ENCODE measurements around the gene TGFBR1.

The TGFBR1 gene

DNA sequence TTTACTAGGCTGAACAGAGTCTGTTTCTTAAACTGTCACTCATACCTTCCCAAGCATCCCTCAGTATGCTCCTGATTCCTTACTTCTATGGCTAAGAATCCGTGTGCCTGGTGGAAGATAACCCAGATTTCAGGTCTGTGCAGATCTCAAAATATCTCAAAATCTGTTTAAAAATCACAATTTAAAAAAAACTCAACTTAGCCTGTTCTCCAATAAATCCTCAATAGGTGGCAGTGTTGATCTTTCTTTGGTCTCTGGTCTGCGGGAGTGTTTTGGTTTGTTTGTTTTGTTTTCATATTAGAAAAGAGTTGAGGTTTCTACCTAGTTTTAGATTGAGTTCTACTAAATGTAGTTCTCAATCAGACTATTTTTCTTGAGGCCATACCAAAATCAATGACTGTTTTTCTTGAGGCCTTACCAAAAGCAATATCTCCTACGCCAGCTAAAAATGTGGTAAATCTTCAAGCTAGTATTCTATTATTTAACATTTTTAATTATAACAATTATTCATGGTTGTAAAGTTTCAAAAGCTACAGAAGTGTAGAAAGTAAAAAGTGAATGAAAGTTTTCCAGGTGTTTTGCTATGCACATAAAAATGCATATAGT is 57.9 kb downstream of the TGFBR1 start:
- in situ Hi-C loops (cut with HindIII; ENCODE audit: low sequenced_read_pairs) = no loop called here

DNA sequence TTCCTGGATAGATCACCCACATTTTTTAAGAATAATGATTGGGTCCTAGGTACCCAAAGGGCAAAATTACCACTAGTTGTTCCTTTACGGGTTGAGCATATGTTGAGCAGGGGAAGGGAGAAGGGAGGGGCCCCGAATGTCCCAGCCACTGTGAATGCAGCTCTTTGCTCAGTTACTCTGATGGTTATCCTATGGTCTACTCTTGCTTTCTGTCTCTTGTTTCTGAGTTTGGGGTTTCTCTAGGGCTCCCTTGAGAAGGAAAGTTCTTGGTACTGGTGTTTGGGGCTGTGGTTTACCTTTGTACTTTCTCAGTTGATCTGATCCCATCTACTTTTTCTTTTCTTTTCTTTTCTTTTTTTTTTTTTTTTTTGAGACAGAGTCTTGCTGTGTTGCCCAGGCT is 61.2 kb downstream of the TGFBR1 start:
- in situ Hi-C loops (cut with HindIII; ENCODE audit: low sequenced_read_pairs) = no loop called here

DNA sequence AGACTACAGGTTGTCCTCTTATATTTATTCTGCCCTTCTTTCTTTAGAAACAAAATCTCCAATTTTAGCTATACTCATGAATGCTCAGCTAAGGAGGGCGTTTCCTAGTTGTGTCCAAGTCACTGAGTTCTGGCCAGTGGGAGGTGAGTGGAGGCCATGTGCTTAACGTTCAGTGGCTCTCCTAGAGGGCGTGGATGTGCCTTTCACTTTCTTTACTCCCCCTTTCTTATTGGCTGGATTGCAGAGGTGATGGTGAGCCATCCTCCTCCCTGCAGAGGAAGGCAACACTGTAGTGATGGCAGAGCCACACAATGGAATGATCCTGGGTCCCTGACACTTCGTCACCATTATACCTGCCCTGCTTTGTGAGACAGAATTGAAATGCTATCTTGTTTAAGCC is 62.2 kb downstream of the TGFBR1 start:
- in situ Hi-C loops (cut with HindIII; ENCODE audit: low sequenced_read_pairs) = no loop called here

DNA sequence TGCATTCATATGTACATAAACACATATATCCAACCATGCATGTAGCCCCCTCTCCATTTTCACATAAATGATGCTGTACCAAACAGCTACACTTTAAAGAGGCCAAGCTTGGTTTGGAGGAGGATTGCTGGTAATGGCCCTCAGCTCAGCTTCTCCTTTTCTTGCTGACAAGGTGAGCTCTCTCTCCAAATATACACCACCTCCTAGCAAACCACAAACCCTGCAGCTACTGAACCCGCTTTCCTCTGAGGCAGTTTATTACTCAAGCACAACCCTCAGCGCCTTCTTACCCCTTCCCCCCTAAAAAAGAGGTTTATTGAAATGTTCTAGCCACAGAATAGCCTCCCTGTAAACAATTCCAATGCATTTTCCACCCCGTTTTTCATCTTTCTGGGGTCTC is 62.8 kb downstream of the TGFBR1 start:
- in situ Hi-C loops (cut with HindIII; ENCODE audit: low sequenced_read_pairs) = no loop called here

DNA sequence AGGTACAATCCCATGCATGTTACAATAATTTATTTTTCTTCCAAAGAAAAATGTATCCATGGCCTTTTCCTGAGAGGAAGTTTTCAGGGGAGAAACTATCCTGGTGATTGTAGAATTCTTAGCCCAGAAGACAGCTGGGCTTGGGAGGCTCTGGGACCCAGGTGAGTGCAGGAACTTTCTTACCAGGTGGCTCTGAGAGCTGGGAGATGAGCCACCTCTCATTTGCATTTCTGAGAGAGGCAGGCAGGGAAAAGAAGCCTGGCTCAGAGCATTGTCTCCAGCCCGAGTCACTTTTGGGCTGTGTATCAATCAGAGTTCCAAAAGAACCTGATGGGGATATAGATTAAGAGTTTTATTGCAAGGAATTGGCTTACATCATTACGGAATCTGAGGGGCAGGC is 64.2 kb downstream of the TGFBR1 start:
- in situ Hi-C loops (cut with HindIII; ENCODE audit: low sequenced_read_pairs) = no loop called here

DNA sequence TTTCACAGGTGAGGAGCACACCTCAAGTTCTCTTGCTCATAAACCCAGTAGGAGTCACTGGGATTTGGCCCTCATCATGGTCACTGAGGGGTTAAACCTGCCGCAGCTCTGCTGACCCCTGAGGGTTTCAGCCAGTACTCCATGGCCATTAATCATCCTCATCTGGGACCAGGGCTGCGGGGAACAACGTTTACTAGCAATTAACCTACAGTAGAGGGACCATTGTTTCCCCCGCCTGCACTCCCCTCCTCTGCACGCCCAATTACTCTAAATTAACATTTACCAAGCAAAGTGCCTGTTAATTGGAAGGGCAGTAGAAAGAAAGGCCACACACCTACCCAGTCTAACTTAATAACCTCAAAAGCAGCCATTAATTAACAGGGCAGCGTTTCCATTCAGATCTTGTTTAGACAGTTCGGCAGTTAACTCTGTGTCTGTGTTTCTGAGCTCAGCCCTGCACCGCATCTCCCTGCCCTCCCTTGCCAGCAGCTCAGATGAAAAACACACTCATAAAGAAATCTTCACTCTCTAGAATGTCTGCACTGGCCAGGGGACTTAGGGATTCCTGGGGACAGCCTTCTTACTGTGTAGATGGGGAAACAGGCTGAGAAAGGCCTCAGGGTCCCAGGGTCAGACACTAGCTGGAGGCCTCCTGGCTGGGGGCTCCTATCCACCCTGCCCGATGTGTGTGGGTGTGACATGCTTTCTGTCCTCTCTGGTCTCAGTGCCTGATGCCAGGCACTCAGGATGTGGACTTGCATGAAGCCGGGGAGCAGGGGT is 65.3 kb downstream of the TGFBR1 start:
- in situ Hi-C loops (cut with HindIII; ENCODE audit: low sequenced_read_pairs) = no loop called here

DNA sequence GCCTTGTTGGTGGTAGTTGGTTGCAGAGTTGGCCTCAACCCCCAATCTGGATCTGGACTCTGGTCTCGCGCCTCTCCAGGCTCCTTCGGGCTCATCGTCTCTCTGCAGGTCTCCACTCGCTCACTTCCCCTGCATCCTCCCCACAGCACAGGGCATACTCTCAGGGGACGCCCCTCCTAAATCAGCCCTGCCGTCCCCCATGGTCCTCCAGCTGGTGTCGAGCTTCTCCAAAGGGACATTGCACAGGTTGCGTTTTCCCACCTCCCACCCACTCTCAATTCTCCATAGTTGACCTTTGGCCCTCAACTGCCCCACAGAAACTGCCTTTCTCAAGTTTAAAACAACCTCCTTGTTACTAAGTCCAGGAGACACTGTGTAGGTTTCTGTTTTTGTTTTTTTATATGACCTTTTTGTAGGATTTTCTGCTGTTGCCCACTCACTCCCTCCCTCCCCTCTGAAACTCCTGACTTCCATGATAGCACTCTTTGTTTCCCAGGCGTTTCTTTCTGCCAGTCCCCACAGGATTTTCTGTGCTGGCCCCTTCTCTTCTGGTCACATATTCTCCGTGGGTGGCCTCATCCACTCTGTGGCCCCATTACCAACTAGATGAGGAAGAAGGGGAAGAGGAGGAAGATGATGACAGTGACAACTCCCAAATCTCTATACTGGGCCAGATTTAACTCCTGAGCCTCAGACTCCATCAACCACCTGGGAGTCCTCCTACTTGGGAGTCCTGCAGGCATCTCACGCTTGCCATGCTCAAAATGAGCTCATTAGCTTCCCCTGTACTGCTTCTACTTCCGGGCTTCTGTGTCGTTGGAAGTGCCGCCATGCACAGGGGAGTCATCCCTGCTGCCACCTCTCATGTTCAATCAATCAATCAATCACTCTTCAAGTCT is 66.6 kb downstream of the TGFBR1 start:
- in situ Hi-C loops (cut with HindIII; ENCODE audit: low sequenced_read_pairs) = no loop called here

DNA sequence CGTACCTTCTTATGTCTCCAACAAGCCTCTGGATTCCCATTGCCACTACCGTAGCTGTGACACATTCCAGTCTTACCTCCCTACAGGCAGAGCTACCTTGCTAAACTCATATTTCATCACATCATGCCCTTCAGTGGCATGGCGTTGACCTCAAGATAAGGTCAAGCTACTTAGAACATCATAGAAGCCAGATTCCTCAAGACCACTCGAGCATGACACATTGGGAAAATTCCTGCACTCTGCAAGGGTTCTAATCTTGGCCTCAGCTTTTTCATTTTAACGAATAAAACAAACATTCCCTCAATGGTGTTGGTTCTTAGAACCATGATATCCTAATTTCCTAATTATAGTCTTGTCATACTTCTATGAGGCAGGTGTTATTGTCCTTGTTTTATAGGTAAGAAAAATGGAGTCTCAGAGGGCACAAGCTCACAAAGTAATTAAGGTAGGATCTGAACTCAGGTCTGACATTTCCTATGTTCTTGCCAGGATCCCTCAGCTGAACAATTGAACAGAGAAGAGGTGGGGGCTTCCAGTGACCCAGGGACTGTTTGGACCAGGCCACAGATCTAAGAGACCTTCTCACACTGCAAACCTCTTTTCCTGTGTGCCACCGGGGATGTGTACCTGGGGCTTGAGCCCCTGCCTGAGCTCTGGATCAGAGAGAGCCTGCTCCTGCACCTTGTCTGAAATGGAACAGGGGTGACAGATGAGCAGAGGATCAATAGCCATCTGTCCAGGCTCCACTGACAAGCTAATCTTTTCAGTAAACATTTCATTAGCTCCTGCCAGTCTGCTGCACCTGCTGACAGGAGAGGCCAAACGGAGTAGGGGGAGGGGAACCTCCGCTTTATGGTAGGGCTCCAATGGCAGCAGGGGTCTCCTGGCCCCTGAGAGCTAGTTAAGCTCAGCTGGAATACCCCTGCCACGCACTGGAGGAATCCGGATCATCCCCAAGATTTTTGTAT is 67.5 kb downstream of the TGFBR1 start:
- in situ Hi-C loops (cut with HindIII; ENCODE audit: low sequenced_read_pairs) = no loop called here

DNA sequence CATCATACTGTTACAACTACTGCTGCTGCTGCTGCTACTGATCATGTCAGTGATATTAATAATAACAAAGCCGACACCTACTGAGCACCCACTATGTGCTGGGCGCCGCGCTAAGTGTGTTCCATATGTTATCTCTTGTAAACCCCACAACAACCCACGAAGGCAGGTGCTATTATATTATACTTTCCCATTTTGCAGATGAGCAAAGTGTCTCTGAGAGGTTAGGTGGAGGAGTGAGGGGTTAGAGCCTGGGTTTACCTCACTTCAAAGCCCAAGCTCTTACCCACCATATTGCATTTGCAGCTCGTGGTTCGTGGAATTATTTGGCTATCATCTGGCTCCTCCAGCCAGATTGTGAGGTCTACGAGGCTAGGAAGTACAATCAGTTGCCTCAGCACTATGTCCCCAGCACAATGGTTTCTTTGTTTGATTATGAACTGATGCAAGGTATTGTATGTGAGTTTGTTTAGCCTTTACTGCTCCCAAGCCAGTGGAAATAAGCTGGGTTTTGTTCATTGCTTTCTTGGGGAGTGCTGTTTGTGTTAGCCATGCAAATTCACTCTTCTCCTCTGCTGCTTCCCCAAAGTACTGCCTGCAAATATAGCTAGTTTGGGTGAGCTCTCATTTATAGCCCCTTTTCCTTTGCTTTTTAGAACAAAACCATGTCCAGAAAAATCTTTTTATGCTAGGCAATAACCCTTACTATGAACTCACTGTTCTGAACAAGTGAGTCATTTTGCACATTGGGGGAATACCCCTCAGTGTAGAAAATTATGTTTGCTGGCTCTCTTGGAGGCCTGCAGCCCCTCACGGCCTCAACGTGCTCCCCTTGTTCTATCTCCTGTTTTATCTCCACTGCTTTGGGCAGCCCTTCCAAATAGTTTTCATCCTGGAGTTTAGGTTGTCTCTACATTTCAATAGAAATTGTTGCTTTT is 68.9 kb downstream of the TGFBR1 start:
- in situ Hi-C loops (cut with HindIII; ENCODE audit: low sequenced_read_pairs) = no loop called here

DNA sequence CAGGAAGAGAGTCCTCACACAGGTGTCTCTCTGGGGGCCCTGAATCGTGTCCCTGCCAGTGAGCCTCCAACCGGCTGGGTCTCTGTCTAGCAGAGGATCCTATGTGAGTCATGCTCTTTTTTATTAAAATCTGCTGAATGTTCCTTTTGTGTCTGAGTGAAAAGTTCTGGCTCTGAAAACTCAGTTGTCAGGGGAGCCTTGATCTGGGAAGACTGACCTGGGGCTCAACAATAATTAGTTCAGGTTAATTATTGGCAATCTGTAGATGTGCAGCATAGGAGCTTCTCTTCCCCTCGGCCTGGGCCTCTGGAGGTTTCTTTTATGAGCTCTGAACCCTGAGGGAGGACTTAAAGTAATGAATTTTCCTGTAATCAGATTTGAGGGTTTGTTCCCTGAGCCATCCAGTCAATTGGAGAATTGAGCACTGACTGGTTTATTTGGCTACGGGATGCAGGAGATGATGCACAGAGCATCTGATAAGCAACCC is 71.7 kb downstream of the TGFBR1 start:
- in situ Hi-C loops (cut with HindIII; ENCODE audit: low sequenced_read_pairs) = no loop called here

DNA sequence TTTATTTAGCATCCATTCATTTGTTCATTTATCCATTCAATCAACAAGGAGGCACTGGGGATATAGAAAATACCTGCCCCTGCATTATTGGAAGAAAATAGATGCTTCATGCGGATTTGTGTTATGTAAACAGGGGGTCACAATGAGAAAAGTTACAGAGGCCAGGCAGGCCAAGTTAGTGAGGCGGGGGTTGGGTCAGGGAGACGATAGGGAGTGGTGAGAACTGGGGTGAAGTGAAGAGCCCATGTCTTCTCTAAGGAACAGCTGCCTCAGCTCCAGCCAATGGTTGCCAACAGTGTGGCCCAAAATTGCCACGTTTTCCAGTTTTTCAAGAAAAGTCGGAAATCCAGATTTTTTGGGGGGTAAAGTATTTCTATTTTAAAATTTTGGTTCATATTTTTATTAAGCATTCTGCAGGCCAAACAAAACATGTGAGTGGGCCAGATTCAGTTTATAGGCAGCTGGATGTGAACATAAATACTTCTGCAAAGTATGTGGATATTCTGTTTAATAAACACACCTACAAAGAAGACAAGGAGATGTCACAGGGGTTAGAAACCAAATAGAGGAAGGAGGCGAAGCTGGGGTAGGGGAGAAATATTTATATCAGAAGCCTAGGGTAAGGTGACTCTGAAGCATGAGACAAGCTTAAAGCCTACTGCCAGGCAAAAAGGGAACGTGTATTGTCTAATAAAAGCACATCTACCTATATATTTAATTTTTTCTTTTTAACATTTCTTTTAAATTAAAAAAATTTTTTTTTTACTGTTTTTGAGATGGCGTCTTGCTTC is 72.9 kb downstream of the TGFBR1 start:
- in situ Hi-C loops (cut with HindIII; ENCODE audit: low sequenced_read_pairs) = no loop called here

DNA sequence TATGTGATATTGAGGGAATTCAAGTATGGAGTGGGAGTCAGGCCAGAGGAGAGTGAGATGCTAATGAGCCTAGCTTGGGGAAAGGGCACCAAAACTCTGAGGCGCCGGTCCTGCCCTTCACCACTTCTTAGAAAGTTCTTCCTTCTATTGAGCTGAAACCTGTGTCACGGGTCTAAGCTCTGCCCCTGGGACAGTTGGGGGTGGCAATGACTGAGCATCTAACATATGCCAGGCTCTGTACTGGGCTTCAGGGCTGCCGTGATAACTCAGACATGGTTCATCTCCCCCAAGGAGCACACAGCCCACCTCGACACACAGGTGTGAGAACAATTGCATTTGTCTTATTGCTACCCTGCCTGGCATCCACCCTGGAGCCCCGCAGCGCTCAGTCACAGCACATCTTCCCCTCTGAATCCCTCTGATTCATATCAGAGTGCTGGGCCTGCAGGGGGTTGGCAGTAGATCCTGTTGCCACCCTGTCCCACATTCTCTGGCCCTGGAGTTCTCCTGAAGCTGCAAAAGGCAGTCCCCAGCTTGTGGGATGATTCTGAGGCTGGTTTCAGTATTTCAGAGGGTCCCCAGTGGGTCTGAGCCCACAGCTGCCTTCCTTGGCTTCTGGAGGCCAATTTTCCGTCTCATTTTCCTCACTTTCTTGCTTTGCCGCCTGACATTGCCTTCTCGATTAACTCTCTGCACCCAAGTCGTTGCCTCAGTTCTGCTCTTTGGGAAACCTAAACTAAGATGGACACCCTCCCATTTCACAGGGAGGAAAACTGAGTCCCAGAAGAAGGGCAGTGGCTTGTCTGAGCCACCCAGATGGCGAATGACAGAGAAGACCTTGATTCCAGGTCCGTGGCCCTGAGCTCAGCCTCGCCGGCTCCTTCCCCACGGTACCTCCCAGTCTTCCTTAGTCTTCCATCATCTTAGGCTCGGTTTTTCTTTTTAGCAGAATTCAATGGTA is 74.3 kb downstream of the TGFBR1 start:
- in situ Hi-C loops (cut with HindIII; ENCODE audit: low sequenced_read_pairs) = no loop called here

DNA sequence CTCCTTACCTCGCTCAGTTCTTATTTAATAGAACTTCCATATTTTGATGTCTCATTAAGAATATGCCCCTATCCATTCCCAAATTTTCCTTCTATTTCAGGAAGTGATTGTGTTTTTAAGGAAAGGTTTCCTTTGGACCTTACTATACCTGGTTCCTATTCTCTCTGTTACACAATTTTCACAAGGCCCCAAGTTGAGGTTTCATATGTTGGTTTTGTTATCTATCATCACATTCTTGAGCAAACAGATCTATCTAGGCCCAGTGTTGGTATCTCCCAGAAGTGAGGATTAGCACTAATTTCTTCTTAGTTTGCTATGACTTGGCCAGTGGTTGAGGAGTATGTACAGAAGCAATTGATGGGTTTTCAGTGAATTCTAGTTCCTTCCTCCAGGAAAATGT is 75.3 kb downstream of the TGFBR1 start:
- in situ Hi-C loops (cut with HindIII; ENCODE audit: low sequenced_read_pairs) = no loop called here

DNA sequence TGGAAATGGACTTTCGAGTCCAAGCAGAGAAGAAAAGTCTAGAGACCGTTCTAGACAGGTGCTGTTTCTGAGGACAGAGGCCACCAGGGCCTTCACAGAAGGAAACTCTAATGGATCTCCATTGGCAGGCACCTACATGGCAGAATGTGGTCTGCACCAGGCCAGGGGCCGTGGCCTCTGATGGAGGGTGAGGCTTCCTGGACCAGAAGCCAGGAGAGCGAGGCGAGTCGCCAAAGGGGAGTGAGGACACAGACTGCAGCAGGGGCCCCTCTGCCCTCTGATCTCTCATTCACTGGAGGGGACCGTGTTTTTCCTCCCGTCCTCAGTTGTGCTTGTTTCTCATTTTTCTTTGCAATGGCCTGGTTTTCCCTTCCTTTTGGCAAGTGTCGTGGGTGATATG is 75.7 kb downstream of the TGFBR1 start:
- in situ Hi-C loops (cut with HindIII; ENCODE audit: low sequenced_read_pairs) = no loop called here

DNA sequence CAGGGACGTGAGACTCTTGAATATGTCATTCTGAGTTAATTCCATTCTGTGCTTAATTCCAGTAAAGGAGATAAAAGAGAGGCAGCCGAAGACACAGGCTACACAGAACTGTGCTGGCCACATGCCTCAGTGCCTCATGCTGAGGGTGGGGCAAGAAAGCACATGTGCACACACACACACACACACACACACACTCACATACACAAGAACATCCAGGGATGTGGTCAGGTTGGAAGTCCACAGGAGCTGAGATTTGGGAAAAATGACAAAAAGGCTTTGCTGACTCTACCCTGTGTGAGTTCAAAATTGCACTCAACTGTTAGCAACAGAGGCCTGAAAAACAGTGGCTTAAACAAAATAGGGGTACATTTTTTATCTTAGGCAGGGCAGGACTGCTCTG is 76.3 kb downstream of the TGFBR1 start:
- in situ Hi-C loops (cut with HindIII; ENCODE audit: low sequenced_read_pairs) = no loop called here

DNA sequence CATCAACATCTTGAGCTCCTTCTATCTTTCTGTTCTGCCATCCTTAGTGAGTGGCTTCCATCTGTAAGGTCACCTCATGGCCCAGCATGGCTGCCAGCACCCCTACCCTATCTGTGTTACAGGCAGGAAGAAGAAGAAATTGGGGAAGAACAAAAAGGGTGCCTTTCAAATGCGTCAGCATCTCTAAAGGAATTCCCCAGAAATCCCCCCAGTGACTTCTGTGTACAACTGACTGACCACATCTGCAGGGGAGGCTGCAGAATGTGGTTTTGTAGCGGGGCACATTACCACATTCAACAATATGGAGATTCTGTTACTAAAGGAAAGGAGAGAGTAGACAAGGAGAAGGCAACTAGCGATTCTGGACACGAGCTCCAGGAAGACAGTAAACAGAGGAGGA is 76.7 kb downstream of the TGFBR1 start:
- in situ Hi-C loops (cut with HindIII; ENCODE audit: low sequenced_read_pairs) = no loop called here

DNA sequence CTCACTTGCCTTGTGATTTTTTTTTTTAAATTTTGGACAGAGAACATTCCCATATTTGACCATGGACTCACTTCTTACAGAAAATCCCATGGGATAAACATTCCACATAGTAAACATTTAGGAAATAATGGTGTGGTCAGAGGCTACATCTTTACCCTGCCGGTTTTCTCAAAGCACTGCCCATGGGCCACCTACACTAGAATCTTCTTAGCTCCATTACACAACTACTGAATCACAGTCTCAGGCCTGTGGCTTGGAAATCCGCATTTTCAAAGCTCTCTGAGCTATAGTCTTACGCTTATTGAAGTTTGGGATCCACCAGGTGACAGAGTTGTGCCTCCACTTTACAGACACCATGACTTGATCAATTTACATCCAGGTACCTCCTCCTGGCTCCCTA is 77.4 kb downstream of the TGFBR1 start:
- in situ Hi-C loops (cut with HindIII; ENCODE audit: low sequenced_read_pairs) = no loop called here

All from endothelial cell of hepatic sinusoid (primary cell).